Mesothelial cell of epicardium (in vitro differentiated cells): ENCODE data around the gene IRX5. TPM values are rescaled to one million over a fixed set of nuclear protein-coding genes. Genes with fewer than 3 reads are reported as not detected.

Experiments
- DNase-seq, 2 experiments: peaks; one replicate each; pipeline ENCODE4 v3.0.0; 2021; ENCODE audit warnings: low spot score in 2 of 2; ENCODE audit not compliant: unreplicated experiment in 2 of 2
- H3K27ac Mint-ChIP-seq: 2 replicates; pipeline ENCODE4 v1.8.0; 2021; ENCODE audit warnings: mixed read lengths
- H3K27me3 Mint-ChIP-seq: 2 replicates; pipeline ENCODE4 v1.8.0; 2021; ENCODE audit warnings: low read depth, mixed read lengths
- H3K36me3 Mint-ChIP-seq: 2 replicates; pipeline ENCODE4 v1.8.0; 2021; ENCODE audit warnings: mixed read lengths
- H3K4me1 Mint-ChIP-seq: 2 replicates; pipeline ENCODE4 v1.8.0; 2021; ENCODE audit warnings: mixed read lengths
- H3K4me3 Mint-ChIP-seq: 2 replicates; pipeline ENCODE4 v1.8.0; 2021; ENCODE audit warnings: mild to moderate bottlenecking, moderate library complexity, mixed read lengths
- H3K9me3 Mint-ChIP-seq: 2 replicates; pipeline ENCODE4 v1.8.0; 2021; ENCODE audit warnings: mixed read lengths
- total RNA-seq: library from RNA; stranded (reverse); gene quantifications from 3 replicates; pipeline ENCODE4 v1.2.1, GENCODE V29; 2021
- TF ChIP-seq, protein P1 (sequence below): fragments of 200-600 bp; sonication (generic); IDR thresholded peaks from one replicate; pipeline ENCODE4 v1.5.0; 2021; ENCODE audit warnings: antibody characterized with exemption; ENCODE audit not compliant: unreplicated experiment

IRX5 gene
- 14.6 to 17.8 TPM (median 16.3 TPM) in 3 replicates for total RNA-seq

DNA sequence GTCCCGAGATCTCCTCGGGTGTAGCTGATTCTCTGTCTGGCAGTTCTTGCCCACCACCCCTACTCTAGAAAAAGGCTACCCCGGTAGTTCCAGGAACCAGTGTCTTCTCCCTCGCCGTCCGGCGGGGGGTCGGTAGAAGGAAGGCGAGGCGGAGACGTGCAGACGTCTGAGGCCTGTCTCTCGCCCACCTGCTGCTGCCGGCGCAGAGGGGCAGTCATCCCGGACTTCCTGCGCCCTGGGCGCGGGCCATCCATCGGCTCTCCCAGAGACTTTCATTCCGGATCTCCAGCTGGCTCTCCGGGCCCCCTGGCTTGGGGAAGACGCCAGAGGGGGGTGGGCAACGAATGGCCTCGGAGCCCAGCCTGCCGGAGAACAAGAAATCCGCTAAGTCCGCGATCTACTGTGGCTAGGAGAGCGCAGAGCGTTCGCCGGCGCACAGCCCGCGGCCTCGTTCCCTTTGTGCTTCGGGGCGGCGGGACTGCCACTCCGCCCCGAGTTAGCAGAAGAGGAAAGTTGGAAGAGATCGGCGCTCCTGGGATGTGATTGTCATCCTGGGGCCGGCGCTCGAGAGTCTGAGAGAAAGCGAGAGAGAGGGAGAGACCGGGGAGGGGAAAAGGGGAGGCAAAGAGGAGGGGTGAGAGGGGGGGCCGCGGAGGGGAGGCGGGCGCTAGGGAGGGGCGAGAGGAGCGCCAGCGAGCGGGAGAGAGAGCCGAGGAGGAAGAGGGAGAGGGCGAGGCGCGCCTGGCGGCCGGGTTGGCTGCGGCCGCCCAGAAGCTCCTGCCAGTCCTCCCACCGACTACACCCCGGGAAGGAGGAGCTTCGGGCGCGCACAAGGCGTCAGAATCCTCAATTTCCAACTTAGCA is at the start of gene IRX5:
TSS of gene IRX5 (plus strand) at position 861 of the 864 bp plus-strand sequence. CDS start 334 bp downstream, outside the sequence.
- peaks cover 53% of the 10 kb centered on the region for H3K4me1 Mint-ChIP-seq
- H3K27ac Mint-ChIP-seq: peak within 1 kb of the TSS; percentile 97
- peaks cover 10% of the 10 kb centered on the region for H3K36me3 Mint-ChIP-seq
- TF ChIP-seq, protein P1, sequence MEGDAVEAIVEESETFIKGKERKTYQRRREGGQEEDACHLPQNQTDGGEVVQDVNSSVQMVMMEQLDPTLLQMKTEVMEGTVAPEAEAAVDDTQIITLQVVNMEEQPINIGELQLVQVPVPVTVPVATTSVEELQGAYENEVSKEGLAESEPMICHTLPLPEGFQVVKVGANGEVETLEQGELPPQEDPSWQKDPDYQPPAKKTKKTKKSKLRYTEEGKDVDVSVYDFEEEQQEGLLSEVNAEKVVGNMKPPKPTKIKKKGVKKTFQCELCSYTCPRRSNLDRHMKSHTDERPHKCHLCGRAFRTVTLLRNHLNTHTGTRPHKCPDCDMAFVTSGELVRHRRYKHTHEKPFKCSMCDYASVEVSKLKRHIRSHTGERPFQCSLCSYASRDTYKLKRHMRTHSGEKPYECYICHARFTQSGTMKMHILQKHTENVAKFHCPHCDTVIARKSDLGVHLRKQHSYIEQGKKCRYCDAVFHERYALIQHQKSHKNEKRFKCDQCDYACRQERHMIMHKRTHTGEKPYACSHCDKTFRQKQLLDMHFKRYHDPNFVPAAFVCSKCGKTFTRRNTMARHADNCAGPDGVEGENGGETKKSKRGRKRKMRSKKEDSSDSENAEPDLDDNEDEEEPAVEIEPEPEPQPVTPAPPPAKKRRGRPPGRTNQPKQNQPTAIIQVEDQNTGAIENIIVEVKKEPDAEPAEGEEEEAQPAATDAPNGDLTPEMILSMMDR: no peak
- DNase-seq: peak; percentile 88 to 89
- peak within 1 kb of the TSS; percentile 94 for H3K4me3 Mint-ChIP-seq
- H3K27me3 Mint-ChIP-seq: peaks cover 25% of the 10 kb centered on the region
- H3K9me3 Mint-ChIP-seq: no peaks in the 10 kb centered on the region

DNA sequence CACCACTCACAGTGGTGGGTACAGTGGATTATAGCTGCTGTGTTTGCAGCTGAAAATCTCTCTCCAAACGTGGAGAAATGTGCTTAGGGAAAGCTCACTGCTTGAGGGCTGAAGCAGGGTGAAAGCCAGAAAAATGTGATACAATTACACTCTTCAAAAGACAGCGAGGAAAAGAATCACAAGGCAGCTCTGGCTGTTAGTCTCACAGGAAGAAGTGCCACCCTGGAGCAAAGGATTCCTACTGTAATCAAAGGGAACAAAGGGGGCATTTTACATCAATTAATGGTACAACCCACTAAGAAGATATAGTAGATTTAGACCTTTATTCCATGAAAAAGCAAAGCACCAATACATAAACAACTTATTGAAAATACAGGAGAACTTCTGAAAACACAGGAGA is 48.1 kb upstream of the IRX5 start:
- Mint-ChIP-seq H3K27ac (no peak overlapping the region), H3K36me3 (peaks cover 17% of the 10 kb centered on the region), H3K4me3 (no peak overlapping the region), H3K4me1 (no peaks in the 10 kb centered on the region), H3K9me3 (peaks cover 28% of the 10 kb centered on the region), H3K27me3 (no peaks in the 10 kb centered on the region)
- TF ChIP-seq, protein P1: no peak
- DNase-seq: no peak

DNA sequence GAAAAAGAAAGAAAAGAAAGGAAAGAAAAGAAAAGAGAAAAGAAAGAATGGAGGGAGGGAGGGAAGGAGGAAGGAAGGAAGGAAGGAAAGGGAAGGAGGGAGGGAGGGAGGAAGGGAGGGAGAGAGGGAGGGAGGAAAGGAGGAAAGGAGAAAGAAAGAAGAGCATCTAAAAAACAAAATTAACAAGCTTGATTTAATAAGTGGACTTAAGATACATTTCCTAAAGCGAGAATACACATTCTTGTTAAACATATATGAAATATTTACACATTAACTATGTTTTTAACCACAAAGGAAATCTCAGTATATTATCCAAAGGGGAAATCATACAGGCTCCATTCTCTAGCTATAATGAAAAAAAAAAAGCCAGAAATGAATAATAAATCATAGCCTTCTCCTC is 47.3 kb upstream of the IRX5 start:
- Mint-ChIP-seq H3K27me3 (no peaks in the 10 kb centered on the region), H3K4me1 (no peaks in the 10 kb centered on the region), H3K4me3 (no peak overlapping the region), H3K27ac (no peak overlapping the region), H3K36me3 (peaks cover 17% of the 10 kb centered on the region), H3K9me3 (peaks cover 28% of the 10 kb centered on the region)
- TF ChIP-seq, protein P1: no peak
- no peak for DNase-seq

DNA sequence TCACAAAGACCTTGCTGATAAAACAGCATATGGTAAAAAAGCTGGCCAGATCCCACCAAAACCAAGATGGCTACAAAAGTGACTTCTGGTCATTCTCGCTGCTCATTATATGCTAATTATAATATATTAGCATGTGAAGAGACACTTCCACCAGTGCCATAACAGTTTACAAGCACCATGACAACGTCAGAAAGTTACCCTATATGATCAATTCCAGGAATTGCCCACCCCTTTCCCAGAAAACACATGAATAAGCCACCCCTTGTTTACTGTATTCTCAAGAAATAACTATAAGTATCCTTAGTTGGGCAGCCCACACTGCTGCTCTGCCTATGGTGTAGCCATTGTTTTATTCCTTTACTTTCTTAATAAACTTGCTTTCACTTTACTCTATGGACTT is 44.6 kb upstream of the IRX5 start:
- DNase-seq: no peak
- H3K27ac Mint-ChIP-seq: no peak overlapping the region
- no peaks in the 10 kb centered on the region for H3K4me1 Mint-ChIP-seq
- no peak overlapping the region for H3K4me3 Mint-ChIP-seq
- peaks cover 19% of the 10 kb centered on the region for H3K9me3 Mint-ChIP-seq
- H3K36me3 Mint-ChIP-seq: peaks cover 15% of the 10 kb centered on the region
- TF ChIP-seq, protein P1: no peak
- no peaks in the 10 kb centered on the region for H3K27me3 Mint-ChIP-seq

DNA sequence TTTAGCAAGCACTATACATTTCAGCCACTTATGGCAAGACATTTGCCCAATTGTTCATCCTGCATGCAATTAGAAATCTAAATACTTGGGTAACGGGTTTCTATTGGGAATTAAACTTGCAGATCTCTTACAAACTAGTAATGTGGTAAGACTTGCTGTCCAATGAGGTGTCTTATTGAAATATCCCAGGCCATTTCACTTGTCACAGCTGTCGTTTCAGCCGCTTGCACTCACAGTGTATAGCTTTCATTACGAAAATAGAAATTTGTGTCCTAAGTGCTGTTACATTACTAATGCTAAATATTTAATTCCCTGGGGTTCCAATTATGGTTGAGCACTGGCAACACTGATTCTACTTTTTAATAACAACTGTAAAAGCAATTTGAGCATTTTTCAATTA is 40.3 kb upstream of the IRX5 start:
- Mint-ChIP-seq H3K36me3 (peaks cover 7% of the 10 kb centered on the region), H3K27ac (no peak overlapping the region), H3K4me1 (no peaks in the 10 kb centered on the region), H3K27me3 (no peaks in the 10 kb centered on the region), H3K4me3 (no peak overlapping the region), H3K9me3 (peaks cover 3% of the 10 kb centered on the region)
- no peak for DNase-seq
- TF ChIP-seq, protein P1: no peak
